Measurements from ENCODE around the gene GPR132.
"Not testable (repeated sequence)": the region's sequence is repeated elsewhere in the genome, so short reads cannot be mapped to it uniquely, and the experiment has no call there.

The GPR132 gene

DNA sequence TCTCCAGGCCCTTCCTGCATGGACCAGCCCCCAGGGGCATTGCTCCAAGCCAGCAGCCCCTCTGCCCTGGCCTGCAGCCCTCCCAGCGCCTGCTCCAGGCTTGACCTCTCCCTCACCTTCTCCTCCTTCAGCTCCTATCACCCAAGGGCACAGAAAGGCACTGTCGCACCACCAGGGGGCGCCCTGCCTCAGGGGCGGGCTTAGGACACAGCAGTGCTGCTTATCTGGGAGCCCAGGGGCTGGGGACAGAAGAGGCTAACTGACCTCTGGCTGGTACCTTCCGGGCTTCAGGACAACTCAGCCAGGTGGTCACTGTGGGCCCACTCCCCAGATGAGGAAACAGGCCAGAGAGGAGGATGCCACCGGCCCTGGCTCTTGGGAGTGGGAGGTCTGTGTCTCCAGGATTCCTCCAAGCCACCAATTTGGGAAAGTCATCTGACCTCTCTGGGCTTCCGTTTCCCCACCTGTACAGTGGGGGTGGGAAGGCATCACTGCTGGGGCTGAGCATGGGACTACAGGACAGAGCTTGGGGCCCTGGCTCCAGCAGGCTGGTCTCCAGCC, 25.3 kb upstream of the GPR132 start:
- peak; percentile 79 for DNase-seq

DNA sequence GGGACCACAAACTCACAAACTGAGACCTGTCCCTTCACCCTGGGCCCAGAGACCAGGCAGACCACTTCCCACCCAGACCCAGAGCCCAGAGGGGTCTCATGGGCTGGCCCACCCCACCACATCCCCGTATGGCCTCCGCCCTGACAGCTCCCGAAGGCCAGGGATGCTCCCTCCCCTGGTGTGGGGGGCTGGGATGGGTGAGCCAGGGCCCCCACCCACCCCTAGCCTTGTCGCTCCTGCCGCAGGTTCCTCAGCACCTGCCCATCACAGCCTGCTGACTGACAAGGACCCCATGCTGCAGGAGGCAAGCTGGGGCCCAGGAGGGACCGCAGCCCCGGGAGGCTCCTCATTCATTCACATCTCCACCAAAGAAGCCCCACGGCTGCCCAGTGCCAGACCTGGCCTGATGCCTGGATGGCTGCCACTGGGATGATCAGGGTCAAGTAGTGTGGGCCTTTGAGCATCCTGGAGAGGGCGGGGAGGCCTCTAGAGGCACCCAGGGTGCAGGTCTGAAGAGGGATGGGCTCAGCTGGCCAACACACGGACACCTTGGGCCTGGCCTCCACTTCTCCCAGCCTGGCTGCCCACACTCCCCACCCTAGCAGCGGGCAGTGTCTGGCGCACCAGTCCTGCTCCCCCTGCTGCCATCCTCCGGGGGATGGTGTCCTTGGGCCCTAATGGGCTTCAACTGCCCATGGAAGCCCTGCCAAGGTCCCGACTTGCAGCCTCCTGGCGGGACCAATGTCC, 24.7 kb upstream of the GPR132 start:
- no peak for DNase-seq

DNA sequence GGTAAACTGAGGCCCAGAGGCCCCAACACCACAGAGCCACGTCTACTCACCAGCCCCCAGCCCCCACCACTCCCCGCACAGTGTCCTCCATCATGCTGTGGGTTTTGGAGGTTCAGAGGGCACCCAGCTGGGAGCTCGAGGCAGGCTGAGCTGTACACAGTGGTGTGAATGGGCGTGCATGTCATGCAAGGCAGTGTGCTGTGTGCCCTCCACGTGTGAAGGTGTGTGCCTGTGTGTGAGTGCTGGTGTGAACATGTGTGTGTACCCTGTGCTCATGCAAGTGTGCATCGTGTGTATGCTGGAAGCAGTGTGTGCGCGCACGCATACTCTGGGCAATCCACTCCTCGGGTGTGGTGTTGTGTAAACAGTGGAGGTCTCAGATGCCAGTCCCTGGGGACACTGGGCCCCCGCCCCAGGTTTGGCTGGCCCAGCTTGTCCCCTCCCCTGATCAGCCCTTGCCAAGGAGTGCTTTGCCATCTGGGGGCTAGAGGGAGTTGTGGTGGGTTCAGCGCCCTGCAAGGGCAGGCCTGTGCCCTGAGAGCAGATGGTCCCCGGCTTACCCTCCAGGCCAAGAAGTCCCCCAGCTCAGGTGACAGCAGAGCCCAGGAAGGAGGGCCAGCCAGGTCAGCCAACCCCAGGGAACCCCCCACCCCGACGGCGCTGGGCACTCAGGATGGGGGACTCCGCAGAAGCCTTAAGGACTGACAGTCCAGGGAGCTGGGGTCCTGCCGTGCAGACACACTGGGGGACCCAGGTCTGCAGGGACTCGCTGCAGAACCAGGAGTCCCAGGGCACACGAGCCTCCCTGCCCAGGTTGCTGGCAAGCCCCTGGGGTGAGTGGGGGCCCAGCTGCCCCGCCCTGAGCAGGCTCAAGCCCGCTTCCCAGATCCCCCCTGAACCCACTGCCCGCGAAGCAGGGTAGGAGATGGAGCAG, 23.8 kb upstream of the GPR132 start:
- no peak for DNase-seq

DNA sequence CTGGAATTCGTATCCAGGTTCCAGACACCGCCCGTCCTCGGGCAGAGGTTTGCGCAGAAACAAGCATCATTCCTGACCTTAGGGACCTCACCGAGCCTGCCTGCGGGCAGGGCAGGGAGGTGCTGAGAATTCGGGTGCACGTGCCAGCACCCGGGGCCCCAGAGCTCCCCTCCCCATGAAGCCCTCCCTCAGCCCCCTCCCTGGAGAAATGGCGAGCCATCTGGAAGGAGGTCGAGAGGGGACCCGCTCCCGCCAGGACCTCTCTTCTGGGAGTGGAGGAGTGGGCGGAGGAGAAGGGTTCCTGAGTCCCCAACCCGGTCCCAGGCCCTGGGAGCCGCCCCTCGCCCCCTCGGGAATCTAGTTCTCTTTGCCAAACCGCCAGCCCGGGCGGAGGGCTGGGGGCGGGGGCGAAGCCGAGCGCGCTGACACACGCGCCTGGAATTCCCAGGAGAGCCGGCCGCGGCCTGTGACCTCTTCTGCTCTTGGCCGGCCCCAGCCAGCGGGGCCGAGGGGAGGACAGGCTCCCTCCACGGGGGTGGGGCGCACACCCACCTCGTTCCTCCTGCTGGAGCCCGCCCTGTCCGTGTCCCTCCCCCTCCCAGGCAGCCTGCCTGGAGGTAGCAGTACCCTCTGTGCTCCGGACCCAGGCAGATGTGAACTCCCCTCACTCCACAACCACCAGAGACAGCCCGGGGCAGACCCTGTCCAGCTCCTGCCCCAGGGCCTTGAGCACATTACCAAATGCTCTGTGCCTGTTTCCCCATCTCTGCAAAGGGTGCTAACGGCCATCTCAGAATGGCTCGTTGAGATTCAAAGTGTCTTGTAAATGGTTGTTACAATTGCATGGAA, 23.0 kb upstream of the GPR132 start:
- DNase-seq, result no peak

DNA sequence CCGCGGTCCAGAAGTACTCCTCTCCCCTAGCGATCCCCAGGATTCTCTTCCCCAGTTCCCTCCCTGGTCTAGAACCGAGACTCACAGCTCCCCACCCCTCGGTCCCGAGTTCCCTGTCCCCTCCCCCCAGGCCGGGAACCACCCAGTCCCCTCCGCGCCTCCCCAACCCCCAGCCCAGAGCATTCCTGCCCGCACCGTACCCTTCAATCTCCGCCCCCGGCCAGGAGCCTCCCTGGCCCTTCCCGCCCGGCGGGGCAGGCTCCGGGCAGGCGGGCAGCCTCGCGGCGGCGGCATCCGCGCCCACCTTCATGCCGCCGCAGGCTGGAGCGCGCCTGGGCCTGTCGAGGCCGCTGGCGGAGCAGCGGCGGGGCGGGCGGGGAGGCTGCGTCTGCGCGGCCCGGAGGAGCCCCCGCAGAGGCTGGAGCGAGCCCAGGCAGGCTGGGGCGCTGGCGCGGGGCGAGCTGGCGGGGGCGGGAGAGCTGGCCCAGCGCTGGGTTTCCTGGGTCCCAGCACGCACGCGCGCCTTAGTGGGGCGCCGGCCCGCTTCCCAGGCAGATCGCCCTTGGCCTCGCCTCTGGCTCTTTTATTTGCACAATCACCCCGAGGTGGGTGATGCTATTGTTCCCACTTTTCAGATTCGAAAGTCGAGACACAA, 22.2 kb upstream of the GPR132 start:
- no peak for DNase-seq

DNA sequence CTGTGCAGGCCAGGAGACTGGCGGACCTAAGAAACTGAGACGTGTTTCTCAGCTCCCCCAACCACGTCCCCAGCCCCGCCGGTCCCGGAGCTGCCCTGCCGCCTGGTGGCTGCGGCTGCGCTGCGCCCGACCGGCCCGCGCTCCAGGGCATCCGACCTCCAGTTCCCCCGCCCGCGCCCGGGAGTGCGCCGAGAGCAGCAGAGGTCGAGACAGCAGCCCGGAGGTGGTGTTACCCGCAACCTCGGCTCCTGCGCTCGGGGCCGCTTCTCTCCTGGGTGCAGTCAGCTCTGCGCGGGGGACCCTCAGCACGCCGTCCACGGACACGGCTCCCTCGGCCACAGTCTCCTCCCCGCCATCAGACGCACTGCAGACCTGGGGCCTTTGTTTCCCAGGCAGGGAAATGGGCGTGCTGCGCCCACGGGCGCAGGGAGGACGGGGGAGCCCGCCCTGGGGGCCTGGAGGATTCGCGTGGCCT, 21.6 kb upstream of the GPR132 start:
- DNase-seq, result peak; percentile 66

DNA sequence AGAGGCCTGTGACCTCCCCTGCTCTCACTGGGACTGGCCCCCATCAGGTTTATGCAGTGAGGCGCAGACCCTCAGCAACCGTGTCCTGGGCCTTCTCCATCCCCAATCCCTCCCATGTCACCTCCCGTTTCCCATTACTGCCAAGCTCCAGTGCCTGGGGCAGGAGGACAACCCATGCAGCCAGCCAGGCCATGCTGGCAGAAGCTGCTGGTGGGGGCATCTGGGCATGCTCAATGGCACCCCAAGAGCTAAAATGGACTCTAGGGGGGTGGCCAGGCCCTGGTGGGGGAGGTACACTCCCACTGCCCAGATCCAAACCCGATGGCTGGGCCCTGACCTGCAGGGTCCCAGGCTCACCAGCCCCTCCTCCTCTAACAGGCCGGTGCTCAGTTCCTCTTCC, 20.5 kb upstream of the GPR132 start:
- DNase-seq, result no peak

DNA sequence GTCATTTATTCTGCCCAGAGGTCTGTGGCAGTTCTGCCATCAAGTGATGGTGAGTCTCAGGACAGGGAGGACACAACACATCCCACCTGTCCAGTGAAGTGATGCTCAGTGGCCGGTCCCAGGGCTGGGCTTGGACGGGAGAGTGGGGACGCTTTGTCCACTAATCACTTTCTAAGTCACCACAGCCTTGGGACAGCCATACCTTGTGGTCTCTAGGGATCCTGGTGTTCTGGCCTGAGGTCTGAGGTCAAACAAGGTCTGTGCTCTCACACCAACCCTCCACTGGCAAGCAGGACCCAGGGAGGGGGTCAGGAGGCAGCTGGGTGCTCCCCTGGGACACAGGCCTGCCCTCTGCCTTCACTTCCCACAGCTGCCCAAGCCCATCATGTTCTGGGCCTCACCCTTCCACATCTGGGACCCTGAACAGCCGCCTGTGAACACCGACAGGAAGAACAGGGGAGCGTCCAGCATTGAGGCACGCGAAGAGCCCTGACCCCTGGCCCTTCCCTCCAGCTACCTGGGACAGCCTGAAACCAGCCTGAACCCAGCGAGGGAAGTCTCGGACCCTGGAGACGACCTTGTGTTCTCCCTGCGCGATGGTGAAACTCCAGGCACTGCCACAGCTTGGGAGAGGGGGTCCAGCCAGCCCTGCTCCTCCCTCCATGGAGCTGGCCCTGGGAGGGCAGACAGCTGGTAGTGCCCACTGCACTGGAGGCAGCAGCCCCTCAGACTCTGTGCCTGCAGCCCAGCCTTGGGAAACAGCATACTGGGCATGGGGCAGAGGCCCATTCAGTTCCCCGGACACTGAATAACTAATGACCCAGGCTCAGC, 19.7 kb upstream of the GPR132 start:
- no peak for DNase-seq

DNA sequence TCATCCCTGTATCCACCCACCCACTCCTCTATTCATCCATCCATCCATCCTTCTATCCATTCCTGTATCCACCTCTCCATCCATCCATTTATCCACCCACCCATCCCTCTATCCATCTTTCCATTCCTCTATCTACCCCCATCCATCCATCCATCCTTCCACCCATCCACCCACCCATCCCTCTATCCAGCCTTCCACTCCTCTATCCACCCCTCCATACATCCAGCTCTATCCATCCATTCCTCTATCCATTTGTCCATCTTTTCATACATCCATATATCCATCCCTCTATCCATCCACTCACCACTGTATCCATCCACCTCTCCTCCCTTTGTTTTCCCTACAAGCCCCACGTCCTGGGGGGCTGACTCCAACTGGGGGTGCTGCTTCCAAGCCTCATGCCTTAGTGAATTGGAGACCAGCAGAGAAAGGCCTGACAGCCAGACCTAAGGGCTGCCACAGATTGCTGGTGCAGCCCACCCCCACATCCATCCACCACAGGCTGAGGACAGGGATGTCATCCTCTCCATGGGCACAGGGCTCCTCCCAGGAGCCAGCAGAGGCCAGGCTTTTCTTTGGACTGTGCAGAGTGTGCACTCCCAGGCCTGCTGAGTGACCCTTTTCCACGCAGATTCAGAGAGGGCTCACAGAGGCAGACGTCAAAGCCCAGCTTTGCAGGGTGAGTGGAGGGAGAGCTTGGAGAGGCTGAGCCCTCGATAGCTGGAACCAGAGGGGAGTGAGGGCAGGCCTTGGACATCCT, 18.9 kb upstream of the GPR132 start:
- no peak for DNase-seq

DNA sequence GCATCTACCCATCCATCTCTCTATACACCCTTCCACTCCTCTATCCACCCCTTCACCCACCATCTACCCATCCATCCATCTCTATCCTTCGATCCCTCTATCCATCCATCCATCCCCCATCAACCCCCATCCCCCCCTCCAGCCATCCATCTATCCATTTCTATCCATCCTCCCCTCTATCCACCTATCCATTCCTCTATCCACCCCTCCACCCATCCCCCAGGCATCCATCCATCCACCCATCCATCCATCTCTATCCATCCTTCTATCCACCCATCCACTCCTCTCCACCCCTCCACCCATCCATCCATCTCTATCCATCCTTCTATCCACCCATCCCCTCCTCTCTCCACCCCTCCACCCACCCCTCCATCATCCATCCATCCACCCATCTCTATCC, 17.5 kb upstream of the GPR132 start:
- no peak for DNase-seq

DNA sequence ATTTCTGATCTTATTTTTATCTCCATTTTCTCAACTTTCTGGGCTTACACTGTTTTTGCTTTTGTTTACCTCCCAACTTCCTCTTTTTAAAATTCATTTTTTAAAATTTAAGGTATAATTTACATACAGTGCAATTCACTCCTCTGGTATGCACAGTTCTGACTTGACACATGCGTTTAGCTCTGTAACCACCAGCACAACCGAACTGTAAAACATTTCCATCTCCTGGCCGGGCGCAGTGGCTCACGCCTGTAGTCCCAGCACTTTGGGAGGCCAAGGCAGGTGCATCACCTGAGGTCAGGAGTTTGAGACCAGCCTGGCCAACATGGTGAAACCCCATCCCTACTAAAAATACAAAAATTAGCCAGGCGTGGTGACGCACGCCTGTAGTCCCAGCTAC, 16.2 kb upstream of the GPR132 start:
- not testable (repeated sequence) for DNase-seq

DNA sequence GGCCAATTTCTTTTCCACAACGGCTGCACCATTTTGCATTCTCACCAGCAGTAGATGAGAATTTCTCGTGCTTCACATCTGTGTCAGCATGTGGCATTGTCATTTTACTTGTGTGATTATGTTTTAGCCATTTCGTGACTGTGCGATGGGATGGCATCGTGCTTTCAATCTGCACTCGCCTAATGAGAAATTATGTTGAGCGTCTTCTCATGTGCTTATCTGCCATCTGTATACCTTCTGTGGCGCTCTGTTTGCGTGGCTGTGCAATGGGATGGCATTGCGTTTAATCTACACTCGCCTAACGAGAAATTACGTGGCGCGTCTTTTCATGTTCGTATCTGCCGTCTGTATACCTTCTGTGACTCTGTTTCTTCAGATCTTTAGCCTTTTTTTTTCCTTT, 14.9 kb upstream of the GPR132 start:
- no peak for DNase-seq

DNA sequence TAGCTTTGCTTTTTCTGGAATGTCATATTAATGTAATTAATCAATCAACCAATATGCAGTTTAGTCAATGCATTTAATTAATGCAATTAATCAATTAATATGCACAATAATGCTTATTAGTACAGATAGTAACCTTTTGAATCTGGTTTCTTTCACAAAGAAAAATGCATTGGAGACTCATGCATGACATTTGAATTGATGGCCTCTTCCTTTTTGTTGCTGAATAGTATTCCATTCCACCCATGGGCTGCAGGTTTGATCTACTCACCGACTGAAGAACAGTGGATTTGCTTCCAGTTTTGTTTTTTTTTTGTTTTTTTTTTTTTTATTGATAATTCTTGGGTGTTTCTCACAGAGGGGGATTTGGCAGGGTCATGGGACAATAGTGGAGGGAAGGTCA, 13.1 kb upstream of the GPR132 start:
- DNase-seq, result no peak

DNA sequence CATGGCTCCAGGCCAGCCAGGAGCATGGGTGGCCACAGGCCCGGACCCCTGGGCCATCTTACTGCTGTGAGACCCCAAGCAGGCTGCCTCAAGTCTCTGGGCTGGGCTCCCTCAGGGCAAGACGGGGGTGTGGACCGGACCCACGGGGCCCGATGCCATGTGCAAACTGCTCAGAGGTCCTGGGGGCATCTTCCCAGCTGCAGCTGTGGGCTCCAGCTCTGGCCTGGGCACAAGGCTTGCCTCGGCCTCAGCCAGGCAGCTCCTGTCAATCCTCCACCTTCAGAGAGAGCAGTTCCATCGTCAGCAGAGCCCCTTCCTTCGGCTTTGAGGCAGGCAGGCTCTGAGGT, 12.4 kb upstream of the GPR132 start:
- no peak for DNase-seq

DNA sequence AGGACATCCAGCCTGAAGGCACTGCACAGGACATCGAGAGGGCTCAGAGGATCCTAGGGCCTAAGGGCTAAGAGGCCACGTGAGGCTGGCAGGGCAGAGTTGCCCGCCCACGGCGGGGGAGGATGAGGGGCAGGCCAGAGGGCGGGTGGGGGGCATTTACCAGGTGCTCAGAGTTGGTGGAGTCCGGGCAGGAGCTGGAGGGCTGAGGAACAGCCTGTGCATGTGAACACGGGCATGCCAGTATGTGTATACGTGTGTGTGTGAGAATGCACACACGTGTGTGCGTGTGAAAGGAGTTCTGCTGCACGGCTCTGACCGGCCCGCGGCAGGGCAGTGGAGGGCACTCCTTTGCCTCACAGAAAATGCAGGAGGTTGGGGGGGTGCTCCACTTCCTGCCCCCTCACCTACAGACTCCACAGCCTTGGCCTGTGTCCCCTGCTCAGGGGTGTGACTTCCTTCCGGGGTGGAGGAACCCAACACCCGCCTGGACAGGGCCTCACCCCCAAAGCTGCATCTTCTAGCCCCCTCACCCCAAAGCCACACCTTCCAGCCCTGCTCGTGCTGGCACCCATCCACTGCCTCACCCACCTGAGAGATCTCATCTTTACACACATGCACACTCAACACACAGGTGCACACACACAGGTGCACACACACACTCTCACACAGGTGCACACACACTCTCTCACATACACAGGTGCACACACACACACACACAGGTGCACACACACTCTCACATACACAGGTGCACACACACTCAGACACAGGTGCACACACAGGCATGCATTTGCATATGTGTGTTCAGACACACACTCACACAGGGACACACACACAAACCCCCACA, 11.8 kb upstream of the GPR132 start:
- DNase-seq, result no peak

DNA sequence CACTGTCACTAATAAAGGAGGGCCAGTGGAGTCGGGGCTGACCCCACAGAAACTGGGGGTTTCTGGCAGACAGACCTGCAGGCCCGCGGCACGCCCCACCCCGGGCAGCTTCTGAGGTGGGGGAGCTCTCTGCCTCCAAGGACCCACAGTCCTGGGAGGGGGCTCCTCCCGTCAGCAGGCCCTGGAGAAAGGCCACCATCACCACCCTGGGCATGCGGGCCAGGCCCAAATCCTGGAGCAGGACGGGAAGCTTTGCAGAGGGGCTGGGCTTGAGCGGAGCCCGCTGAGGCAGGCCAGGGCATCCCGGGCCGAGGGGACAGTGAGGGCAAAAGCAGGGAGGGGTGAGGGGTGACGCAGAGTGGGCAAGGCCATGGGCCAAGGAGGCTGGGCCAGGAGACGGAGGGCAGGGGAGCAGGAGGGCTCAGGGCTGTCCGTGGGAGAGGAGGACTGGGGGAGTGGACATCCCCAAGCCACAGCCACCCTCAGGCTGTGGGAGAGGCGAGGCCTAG, 11.1 kb upstream of the GPR132 start:
- DNase-seq, result no peak

DNA sequence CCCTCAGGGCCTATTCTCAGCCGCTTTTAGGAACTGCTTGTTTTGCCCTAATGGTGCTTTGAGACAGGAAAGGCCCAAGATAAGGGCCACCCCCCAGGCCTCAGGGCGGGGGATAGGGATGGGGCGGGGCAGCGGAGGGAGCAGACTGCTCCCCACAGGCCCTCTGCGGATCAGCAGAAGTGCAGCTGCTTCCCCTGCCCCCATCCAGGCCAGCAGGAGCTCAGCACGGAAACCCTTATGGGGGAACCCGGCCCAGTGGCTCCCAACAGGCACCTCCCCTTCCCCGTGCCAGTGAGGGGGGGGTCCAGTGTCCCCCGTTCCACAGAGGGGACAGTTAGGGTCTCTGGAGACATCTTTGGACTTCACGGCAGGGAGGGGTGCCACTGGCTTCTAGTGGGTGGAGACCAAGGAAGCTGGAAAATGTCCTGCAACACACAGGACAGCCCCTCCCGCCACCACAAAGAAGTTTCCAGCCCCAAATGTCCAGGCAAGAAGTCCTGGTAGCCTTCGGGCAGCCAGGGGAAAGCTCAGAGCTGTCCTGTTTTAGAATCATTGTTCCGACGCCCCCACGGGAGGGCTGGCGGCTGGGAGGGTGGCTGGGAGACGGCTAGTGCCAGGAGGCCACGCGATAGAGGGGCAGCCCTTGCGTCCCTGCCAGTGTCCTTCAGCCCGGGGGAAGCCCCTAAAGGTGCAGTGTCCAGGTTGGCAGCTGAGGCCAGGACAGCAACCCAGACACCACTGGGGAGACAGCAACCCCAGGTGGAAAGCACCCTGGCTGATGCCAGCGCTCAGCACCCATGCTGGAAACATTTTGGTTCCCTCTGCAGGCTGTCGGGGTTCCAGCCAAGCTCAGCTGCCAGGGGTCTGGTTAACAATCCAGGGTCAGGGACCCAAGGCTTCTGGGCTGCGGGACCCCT, 10.4 kb upstream of the GPR132 start:
- no peak for DNase-seq

DNA sequence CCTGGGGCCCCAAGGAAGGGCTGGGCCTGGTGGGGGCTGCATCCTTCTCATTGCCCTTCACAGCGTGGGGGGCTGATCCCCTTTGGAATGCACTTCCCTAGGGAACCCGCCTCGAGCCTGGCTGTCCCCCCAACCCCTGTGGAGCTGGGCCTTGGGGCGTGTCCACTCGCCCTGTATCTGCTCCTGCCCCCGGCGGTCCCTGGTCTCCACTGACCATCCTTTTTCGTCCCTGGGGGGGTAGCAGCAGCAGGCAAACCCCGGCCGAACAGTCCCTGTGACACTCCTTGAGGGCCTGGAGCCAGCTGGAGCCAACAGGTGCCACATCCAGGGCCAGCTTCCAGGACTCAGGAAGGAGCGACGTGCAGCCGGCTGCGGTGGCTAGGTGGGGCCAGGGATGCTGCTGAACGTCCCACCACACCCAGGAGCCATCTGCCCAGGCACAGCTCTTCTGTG, 9.4 kb upstream of the GPR132 start:
- no peak for DNase-seq
